ENCODE results near the gene CCSER1. TPM values are rescaled to one million over a fixed set of nuclear protein-coding genes. Genes with fewer than 3 reads are reported as not detected.
A peak's percentile ranks its signal among the peaks of the same experiment; 100 is the strongest.

CCSER1 gene
- total RNA-seq, 2 donors from 2014 or later: 1.5 to 2.7 TPM

- no peaks in the 10 kb centered on the region for H3K36me3 ChIP-seq
- no peak for TF ChIP-seq CTCF (IDR thresholded peaks at IDR 0.05)
- no peak for DNase-seq (ENCODE audit: low spot score)
- H3K4me1 ChIP-seq (ENCODE audit: control insufficient read depth in 1 of 2, low read depth in 2 of 2): no peaks in the 10 kb centered on the region
- no peaks in the 10 kb centered on the region for H3K9me3 ChIP-seq
- no peak overlapping the region for H3K4me3 ChIP-seq
- H3K27me3 ChIP-seq (replicated peaks; ENCODE audit: insufficient read depth): no peaks in the 10 kb centered on the region
- ATAC-seq (ENCODE audit: insufficient number of reproducible peaks, low FRiP score, low read depth): no peak
- H3K27ac ChIP-seq: no peak overlapping the region
Measured at GRCh38 chr4:90845777-90846176, 718.6 kb downstream of the CCSER1 start.

- Histone ChIP-seq H3K4me3 (no peak overlapping the region), H3K36me3 (no peaks in the 10 kb centered on the region), H3K27me3 (replicated peaks; ENCODE audit: insufficient read depth) (no peaks in the 10 kb centered on the region), H3K27ac (no peak overlapping the region), H3K4me1 (ENCODE audit: control insufficient read depth in 1 of 2, low read depth in 2 of 2) (peaks cover 0 to 10% of the 10 kb centered on the region in 2 donors), H3K9me3 (no peaks in the 10 kb centered on the region)
- no peak for DNase-seq (ENCODE audit: low spot score)
- ATAC-seq (ENCODE audit: insufficient number of reproducible peaks, low FRiP score, low read depth): no peak
- TF ChIP-seq CTCF (IDR thresholded peaks at IDR 0.05): no peak
Measured at GRCh38 chr4:90852237-90852636, 725.0 kb downstream of the CCSER1 start.

- DNase-seq (ENCODE audit: low spot score) (no peak), ATAC-seq (ENCODE audit: insufficient number of reproducible peaks, low FRiP score, low read depth) (no peak)
- TF ChIP-seq CTCF (IDR thresholded peaks at IDR 0.05): no peak
- H3K9me3 ChIP-seq: no peaks in the 10 kb centered on the region
- H3K27me3 ChIP-seq (replicated peaks; ENCODE audit: insufficient read depth): no peaks in the 10 kb centered on the region
- H3K36me3 ChIP-seq: no peaks in the 10 kb centered on the region
- peak overlapping the region in 1 of 2 donors; percentile 27 for H3K27ac ChIP-seq
- H3K4me3 ChIP-seq: no peak overlapping the region
- H3K4me1 ChIP-seq (ENCODE audit: control insufficient read depth in 1 of 2, low read depth in 2 of 2): peaks cover 0 to 10% of the 10 kb centered on the region in 2 donors
Measured at GRCh38 chr4:90855111-90855510, 727.9 kb downstream of the CCSER1 start.

- Histone ChIP-seq H3K27me3 (replicated peaks; ENCODE audit: insufficient read depth) (no peaks in the 10 kb centered on the region), H3K9me3 (no peaks in the 10 kb centered on the region), H3K4me3 (no peak overlapping the region), H3K36me3 (no peaks in the 10 kb centered on the region), H3K27ac (no peak overlapping the region), H3K4me1 (ENCODE audit: control insufficient read depth in 1 of 2, low read depth in 2 of 2) (peaks cover 0 to 10% of the 10 kb centered on the region in 2 donors)
- ATAC-seq (ENCODE audit: insufficient number of reproducible peaks, low FRiP score, low read depth) (no peak), DNase-seq (ENCODE audit: low spot score) (no peak)
- TF ChIP-seq CTCF (IDR thresholded peaks at IDR 0.05): no peak
Measured at GRCh38 chr4:90857081-90857820, 730.1 kb downstream of the CCSER1 start.

- H3K36me3 ChIP-seq: no peaks in the 10 kb centered on the region
- TF ChIP-seq CTCF (IDR thresholded peaks at IDR 0.05): no peak
- H3K4me3 ChIP-seq: no peak overlapping the region
- H3K27me3 ChIP-seq (replicated peaks; ENCODE audit: insufficient read depth): no peaks in the 10 kb centered on the region
- H3K27ac ChIP-seq: no peak overlapping the region
- DNase-seq (ENCODE audit: low spot score) (no peak), ATAC-seq (ENCODE audit: insufficient number of reproducible peaks, low FRiP score, low read depth) (no peak)
- no peaks in the 10 kb centered on the region for H3K9me3 ChIP-seq
- H3K4me1 ChIP-seq (ENCODE audit: control insufficient read depth in 1 of 2, low read depth in 2 of 2): no peaks in the 10 kb centered on the region
Measured at GRCh38 chr4:90875791-90876190, 748.6 kb downstream of the CCSER1 start.

Measured in thoracic aorta (tissue), 2 donors.